Measurements from ENCODE around the gene DENND6A.

Gene DENND6A

GRCh38 chr3:57598765-57599360, 94.0 kb downstream of the DENND6A start:
- no peak for DNase-seq (ENCODE audit: low read depth)
- TF ChIP-seq CTCF (IDR thresholded peaks at IDR 0.05; ENCODE audit: insufficient read depth, low read depth, low read length, missing control alignments), result no peak
- peak overlapping the region; percentile 79 for H3K4me3 ChIP-seq (ENCODE audit: low read length)

GRCh38 chr3:57597127-57597923, 95.6 kb downstream of the DENND6A start, which contains the start of gene ARF4:
ARF4 (minus strand) TSS chr3:57597344; CDS start chr3:57597140, 204 bp downstream.
- peak; percentile 14 for TF ChIP-seq CTCF (IDR thresholded peaks at IDR 0.05; ENCODE audit: insufficient read depth, low read depth, low read length, missing control alignments)
- DNase-seq (ENCODE audit: low read depth), result peak; percentile 100
- peak within 1 kb of the TSS; percentile 100 for H3K4me3 ChIP-seq (ENCODE audit: low read length)

GRCh38 chr3:57596495-57597126, 96.3 kb downstream of the DENND6A start:
- H3K4me3 ChIP-seq (ENCODE audit: low read length), result peak overlapping the region; percentile 100
- TF ChIP-seq CTCF (IDR thresholded peaks at IDR 0.05; ENCODE audit: insufficient read depth, low read depth, low read length, missing control alignments), result no peak
- peak; percentile 85 for DNase-seq (ENCODE audit: low read depth)

GRCh38 chr3:57594576-57594975, 98.3 kb downstream of the DENND6A start:
- no peak for TF ChIP-seq CTCF (IDR thresholded peaks at IDR 0.05; ENCODE audit: insufficient read depth, low read depth, low read length, missing control alignments)
- no peak for DNase-seq (ENCODE audit: low read depth)
- peak overlapping the region; percentile 100 for H3K4me3 ChIP-seq (ENCODE audit: low read length)

- no peak for DNase-seq (ENCODE audit: low read depth)
- no peak for TF ChIP-seq CTCF (IDR thresholded peaks at IDR 0.05; ENCODE audit: insufficient read depth, low read depth, low read length, missing control alignments)
- no peak overlapping the region for H3K4me3 ChIP-seq (ENCODE audit: low read length)
These were observed 98.7 kb downstream of the DENND6A start for GRCh38 chr3:57594144-57594543.

GRCh38 chr3:57592306-57592705, 100.6 kb downstream of the DENND6A start:
- TF ChIP-seq CTCF (IDR thresholded peaks at IDR 0.05; ENCODE audit: insufficient read depth, low read depth, low read length, missing control alignments), result no peak
- DNase-seq (ENCODE audit: low read depth), result no peak

More at GRCh38 chr3:57592306-57592705, 100.6 kb downstream of the DENND6A start:
- H3K4me3 ChIP-seq (ENCODE audit: low read length), result no peak overlapping the region

Data from epithelial cell of esophagus (primary cell).